ENCODE measurements around the gene CAPN3.

CAPN3 gene

GRCh38 chr15:42401544-42402454 lies 42.5 kb downstream of the CAPN3 start:
- DNase-seq: no peak

DNA sequence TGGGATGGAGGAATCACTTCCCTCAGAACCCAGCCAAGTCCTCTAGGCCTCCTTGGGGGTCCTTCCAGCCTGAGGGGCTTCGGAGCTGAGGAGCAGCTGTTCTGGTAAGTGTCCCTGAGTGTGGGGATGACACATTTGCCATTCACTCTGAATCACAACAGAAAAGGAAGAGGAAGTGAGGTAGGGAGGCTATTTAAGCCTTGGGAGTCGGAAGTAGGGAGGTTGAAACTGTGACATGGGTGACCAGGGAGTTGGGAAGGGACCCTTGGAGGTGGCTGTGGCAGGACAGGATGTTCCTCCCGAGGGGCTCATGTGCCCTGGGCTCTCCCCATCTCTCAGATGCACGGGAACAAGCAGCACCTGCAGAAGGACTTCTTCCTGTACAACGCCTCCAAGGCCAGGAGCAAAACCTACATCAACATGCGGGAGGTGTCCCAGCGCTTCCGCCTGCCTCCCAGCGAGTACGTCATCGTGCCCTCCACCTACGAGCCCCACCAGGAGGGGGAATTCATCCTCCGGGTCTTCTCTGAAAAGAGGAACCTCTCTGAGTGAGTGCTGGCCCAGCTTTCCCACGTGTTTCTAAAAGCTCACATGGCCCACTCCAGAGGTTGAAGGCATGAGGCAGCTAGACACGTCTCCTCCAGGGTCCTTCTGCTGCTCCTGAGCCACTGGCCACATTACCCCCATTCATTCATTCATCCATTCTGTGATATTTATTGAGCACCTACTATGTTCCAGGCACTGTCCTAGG lies 43.3 kb downstream of the CAPN3 start:
- DNase-seq: no peak

DNA sequence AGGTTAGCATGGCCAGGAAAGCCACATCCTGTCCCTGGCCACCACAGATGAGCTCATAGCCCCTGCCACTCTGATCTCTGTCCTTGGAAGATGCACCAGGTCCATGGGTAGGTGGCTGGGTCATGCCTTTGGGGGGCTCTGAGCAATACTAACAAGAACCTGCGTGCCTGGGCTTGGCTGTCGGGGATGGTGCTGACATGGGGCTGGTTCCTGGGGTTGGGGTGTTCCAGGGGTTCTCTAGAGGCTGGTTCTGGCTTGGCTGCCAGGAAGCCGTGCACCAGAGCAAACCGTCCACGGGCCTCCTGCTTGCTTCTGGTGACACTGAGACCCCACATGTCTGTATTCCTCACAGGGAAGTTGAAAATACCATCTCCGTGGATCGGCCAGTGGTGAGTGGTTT lies 44.1 kb downstream of the CAPN3 start:
- no peak for DNase-seq

DNA sequence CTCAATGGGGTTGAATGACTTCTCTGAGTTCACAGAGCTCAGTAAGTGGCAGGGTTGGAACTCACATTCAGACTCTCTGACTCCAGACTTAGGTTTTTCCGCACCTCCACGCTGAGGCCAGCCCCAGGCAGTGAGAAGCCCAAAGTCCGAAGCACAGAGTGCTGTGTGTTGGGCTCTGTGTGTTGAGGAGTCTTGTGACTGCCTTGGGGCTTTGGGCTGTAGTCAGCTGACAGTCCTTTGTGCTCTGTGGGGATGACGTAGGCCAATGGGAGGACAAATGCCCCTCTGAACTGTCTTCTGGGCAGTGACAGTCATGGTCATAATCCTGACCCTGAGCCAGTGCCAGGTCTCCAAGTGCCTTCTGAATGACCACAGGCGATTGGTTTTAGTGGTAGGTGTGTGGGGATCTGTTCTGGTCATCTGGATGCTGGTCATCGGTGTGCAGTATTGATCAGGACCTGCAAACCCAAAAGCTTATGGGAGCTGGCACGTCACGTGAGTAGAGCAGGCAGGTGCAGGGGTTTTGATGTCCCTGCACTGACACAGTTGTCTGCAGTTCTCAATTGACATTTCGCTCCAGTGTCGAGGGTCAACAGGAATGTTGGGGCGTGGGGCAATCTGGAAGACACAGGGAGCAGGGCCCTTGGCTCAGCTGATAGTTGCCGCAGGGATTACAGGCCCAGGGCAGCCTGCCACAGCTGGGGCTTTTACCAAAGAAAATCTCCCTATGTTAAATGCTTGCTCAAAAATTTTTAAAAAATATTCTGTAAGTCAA lies 45.3 kb downstream of the CAPN3 start:
- no peak for DNase-seq

- no peak for DNase-seq
Measured at GRCh38 chr15:42405863-42406482, 46.7 kb downstream of the CAPN3 start.

GRCh38 chr15:42408178-42408577 lies 48.9 kb downstream of the CAPN3 start:
- DNase-seq: no peak

- DNase-seq: no peak
Measured at GRCh38 chr15:42409011-42409410, 49.7 kb downstream of the CAPN3 start.

DNA sequence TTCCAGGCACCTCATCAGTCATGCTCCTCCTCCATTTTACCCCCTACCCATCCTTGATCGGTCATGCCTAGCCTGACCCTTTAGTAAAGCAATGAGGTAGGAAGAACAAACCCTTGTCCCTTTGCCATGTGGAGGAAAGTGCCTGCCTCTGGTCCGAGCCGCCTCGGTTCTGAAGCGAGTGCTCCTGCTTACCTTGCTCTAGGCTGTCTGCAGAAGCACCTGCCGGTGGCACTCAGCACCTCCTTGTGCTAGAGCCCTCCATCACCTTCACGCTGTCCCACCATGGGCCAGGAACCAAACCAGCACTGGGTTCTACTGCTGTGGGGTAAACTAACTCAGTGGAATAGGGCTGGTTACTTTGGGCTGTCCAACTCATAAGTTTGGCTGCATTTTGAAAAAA lies 52.6 kb downstream of the CAPN3 start:
- no peak for DNase-seq

DNA sequence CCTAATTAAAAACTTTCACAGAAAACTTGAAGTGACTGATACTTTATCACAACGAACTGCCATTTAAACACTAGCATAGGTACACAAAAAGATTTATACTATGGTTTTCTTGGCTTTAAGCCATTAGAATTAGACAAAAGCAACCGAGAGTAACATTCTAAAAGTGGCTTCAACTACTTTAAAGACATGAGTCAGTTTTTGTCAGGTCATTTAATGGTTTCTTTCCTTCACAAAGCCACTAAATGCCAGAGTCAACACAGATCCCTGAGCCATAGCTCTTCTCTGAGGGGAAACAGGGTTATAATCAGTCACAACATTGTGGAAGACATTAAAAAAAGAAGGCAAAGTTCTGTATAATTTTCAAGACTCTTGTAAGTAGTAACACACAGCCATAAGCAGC lies 54.6 kb downstream of the CAPN3 start:
- DNase-seq: no peak

- no peak for DNase-seq
Measured at GRCh38 chr15:42419369-42419768, 60.1 kb downstream of the CAPN3 start.

- no peak for DNase-seq
Measured at GRCh38 chr15:42421376-42421775, 62.1 kb downstream of the CAPN3 start.

DNA sequence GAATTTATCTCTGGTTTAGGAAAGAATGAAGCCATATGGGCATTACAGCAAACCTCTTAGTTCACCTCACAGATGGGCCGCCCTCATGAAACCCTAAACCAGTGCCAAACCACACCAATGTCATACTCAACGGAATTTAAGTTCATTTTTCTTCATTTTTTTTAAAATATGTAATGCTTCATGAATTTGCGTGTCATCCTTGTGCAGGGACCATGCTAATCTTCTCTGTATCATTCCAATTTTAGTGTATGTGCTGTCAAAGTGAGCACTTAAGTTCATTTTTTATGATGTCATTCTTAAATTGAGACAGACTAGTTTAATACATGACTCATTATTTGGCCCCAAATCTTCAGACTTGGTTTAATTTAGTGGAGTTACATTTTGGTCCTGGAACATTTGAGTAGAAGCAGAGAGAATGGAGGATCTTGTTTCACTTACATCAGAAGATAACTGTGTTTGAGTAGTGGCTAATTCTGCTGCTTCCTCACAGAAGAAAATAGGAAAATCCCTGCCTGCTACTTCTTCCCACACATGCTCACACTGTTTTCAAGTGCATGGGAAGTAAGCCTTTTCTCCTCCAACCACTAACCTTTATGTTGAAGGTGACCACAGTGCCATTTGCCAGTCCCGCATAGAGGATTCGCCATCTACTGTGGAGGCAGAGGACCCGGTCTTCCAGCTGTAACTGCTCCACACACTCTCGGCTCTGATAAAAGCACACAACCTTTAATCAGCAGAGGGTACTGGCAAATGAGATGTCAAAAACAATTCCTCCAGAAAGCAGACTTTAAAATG lies 68.3 kb downstream of the CAPN3 start:
- no peak for DNase-seq

DNA sequence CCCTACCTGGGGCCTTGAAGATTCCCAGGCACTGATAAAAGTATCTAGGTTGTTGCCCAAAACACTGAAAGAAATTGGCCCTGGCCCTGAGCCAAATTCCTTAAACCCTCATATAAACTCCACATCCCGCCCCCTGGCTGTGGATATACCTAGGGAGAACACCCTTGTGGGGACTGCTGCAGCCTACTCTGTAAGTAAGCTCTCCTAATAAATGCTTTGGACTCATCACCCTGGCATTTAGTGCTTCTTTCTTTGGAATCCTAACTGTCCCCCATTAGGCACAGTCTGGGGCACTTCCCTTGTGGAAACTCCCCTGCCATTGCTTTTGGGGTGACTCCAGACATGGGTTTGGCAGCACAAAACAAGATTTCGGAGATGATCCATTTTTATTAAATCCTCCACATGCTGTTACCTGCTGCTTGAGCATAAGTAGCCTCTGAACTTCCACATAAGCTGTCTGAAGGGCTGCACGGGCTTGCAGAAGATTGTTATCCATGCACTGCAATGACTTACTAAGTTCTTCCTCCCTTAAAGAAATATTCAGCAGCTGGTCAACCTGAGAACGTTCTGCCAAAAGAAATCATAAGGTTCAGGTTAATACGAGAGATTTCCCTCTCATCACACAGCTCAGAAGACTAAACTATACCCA lies 85.2 kb downstream of the CAPN3 start:
- no peak for DNase-seq

GRCh38 chr15:42445551-42445950 lies 86.2 kb downstream of the CAPN3 start:
- no peak for DNase-seq

- DNase-seq: no peak
Measured at GRCh38 chr15:42447599-42447998, 88.3 kb downstream of the CAPN3 start.

- DNase-seq: no peak
Measured at GRCh38 chr15:42448281-42448680, 89.0 kb downstream of the CAPN3 start.

- DNase-seq: no peak
Measured at GRCh38 chr15:42449770-42450424, 90.6 kb downstream of the CAPN3 start.

DNA sequence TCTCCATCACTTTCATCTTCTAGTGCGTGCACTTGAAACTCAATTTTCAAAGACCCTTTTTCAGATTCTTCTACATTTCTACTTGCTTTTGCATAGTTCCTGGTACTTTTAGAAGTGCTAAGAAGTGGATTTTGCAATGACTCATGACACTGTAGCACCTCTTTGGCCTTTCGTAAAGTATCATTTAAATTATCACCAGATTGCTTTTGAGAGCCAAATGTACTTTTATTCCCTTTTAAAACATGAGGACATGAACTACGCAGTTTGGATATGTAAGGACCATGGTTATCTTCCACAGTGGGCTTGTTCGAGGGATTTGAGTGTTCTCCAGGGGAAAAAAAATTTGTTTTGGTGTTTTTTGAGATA lies 91.1 kb downstream of the CAPN3 start:
- no peak for DNase-seq

- no peak for DNase-seq
Measured at GRCh38 chr15:42453826-42454225, 94.5 kb downstream of the CAPN3 start.

- no peak for DNase-seq
Measured at GRCh38 chr15:42456531-42456930, 97.2 kb downstream of the CAPN3 start.

DNA sequence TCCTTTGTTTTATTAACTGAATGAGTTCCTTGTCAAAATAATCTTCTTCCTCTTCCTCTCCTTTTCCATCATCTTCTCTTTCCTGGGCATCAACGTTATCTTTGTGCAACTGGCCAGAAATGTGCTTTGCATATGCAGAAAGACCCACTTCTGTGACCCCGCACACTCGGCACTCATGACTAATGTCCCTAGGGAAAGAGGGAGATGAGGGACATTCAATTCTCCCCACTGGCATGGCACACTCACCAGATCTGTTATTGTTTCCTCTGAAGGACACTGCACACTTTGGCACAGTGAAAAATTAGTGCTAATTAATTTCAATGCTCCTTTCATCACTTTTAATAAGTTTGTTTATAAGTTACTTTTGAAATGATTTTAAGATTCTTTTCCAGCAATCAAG lies 97.7 kb downstream of the CAPN3 start:
- DNase-seq: no peak
